Fibroblast of peridontal ligament (primary cell): Measurements from ENCODE around the gene MRTFA.
"Not testable (repeated sequence)": the region's sequence is repeated elsewhere in the genome, so short reads cannot be mapped to it uniquely, and the experiment has no call there.

ENCODE experiments used
- DNase-seq: peaks from one replicate; pipeline ENCODE4 v3.0.0-alpha.2; 2010; ENCODE audit errors: extremely low read depth

MRTFA gene

GRCh38 chr22:40627612-40628011 is 8.9 kb downstream of the MRTFA start:
- DNase-seq: no peak

DNA sequence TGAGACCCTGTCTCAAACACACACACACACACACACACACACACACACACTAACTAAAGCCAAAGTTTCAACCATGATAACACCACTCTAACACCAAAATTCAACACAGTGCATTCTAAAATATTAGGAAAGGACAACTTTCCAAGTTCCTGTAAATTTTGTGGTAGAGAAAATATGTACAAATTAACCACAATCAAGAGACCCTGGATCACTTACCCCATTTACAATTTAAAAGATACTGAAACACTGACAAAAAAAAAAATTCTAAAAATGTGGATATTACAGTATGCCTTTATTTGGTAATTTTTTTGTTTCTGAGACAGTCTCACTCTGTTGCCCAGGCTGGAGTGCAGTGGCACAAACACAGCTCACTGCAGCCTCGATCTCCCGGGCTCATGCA is 9.7 kb downstream of the MRTFA start:
- peak; percentile 35 for DNase-seq

GRCh38 chr22:40625794-40626193 is 10.7 kb downstream of the MRTFA start:
- not testable (repeated sequence) for DNase-seq

- not testable (repeated sequence) for DNase-seq
Measured at GRCh38 chr22:40625281-40625680, 11.2 kb downstream of the MRTFA start.

DNA sequence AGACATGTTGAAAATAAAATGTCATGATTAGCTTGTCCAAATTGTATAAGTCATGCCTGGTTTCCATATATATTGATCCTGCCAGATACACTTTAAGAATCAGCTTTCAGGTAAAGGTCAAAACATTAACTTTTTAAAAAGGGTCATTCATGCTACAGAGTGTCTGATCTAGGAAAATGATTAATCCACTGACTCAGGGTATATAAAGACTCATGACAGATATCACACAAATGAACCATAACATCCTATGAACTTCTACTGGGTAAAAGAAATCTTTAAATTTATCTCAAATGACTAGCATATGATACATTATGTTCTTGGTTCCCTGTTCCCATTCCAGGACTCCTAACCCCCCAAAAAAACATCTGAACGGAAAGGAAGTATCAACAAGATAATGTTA is 11.7 kb downstream of the MRTFA start:
- DNase-seq: no peak

DNA sequence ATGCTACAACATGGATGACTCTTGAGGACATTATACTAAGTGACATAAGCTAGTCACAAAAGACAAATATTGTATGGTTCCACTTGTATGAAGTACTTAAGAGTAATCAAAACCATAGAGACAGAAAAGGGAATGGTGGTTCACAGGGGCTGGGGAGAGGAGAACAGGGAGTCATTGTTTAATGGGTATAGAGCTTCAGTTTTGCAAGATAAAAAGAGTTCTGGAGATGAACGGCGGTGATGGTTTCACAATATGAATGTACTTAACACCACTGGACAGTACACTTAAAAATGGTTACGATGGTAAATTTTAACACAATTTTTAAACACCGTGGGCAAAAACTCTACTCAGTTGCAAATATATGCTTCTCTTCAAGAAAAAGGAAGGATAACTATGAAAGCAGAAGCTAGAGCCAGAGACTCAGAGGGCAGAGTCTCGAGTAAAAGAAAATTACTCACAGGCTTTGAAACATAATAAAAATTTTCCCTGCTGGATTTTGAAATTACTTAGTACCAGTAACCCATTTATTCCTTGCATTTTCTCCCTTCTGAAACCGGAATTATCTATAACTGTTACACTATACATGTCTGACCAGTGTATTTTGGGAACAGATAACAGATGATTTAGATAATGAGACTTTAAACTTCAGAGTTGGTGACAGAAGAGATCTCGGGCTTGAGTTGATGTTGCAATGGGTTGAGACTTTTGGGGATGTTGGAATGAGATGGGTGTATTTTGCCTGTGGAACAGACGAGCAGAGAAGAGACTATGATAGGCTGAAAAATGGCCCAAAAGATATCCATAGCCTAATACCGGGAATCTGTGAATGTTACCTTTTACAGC is 15.0 kb downstream of the MRTFA start:
- DNase-seq: no peak

GRCh38 chr22:40620464-40621046 is 16.0 kb downstream of the MRTFA start:
- peak; percentile 16 for DNase-seq

- DNase-seq: no peak
Measured at GRCh38 chr22:40618400-40618799, 18.1 kb downstream of the MRTFA start.

DNA sequence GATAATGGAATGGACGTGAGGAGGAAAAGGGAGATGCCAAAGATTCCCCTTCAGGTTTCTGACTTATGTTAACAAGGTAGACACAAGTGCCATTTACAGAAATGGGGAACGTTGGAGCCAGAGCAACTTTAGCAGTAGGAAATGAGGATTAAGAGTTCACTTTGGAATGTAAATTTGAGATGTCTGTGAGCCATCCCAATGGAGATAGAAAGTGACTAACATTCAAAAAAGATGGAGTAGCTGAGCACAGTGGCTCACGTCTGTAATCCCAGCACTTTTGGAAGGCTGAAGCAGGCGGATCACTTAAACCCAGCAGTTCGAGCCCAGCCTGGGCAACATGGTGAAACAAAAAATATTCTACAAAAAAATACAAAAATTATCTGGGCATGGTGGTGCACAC is 19.9 kb downstream of the MRTFA start:
- DNase-seq: no peak

DNA sequence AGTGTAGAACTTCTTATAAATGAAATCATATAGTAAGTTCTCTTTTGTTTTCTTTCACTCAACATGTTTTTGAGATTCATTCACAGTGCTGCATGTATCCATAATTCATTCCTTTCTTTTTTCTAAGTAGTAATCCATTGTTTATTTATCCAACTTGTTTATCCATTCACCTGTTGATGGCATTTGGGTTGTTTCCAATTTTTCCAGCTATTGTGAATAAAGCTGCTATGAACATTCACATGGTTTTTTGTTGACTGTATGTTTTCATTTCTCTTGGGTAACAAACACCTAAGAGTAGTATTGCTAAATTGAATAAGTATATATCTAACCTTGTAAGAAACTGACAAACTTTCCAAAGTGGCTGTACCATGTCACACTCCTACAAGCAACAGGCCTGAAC is 23.5 kb downstream of the MRTFA start:
- no peak for DNase-seq

- DNase-seq: no peak
Measured at GRCh38 chr22:40612291-40612751, 24.2 kb downstream of the MRTFA start.

- no peak for DNase-seq
Measured at GRCh38 chr22:40611606-40612005, 24.9 kb downstream of the MRTFA start.

GRCh38 chr22:40610329-40610850 is 26.1 kb downstream of the MRTFA start:
- DNase-seq: no peak

DNA sequence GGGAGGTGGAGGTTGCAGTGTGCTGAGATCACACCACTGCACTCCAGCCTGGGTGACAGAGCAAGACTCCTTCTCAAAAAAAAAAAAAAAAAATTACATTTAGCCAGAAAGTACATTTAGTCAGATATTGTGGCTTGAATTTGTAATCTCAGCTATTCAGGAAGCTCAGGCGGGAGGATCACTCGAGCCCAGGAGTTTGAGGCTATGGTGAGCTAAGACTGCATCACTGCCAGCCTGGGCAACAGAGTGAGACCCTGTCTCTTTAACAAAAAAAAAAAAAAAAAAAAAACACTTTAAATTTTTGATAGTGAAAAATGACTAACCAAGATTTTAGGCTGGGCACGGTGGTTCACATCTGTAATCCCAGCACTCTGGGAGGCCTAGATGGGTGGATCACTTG is 27.3 kb downstream of the MRTFA start:
- no peak for DNase-seq

DNA sequence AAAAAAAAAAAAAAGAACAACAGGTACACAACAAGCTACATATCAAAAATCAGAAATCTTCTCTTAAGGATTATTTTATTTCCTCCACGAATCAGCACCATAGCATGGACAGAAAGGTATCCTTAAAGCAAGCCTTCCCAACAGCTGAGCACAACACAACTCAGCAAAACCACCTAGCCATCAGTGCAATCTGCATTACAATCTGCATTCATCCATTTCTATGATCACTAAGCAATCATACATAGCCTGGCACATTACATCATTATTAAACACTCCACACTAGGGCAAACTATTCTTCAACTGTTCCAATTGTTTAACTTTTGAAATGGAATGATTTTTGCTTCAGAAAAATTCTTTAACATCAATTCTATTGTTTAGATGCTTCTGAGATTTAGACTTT is 29.0 kb downstream of the MRTFA start:
- DNase-seq: no peak

GRCh38 chr22:40606306-40606705 is 30.2 kb downstream of the MRTFA start:
- DNase-seq: no peak

DNA sequence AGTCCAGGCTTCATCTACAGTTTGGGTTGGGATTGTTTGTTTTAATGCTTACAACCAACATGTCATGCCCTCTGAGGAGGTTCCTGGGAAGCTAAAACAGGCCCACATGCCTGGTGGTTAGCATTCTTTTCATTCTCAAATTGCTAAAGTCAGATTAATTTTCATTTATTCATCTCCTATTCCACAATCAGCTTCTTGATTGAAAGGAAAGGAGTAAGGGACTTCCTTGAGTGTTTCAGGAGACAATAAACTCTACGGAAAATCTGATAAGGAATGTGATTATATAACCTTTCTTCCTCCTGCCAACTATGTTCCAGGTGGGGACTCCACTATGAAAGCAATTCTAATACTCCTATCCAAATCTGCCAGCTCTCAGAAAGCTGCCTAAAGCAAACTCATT is 30.8 kb downstream of the MRTFA start:
- DNase-seq: peak; percentile 68

- peak; percentile 67 for DNase-seq
Measured at GRCh38 chr22:40603088-40603605, 33.4 kb downstream of the MRTFA start.

DNA sequence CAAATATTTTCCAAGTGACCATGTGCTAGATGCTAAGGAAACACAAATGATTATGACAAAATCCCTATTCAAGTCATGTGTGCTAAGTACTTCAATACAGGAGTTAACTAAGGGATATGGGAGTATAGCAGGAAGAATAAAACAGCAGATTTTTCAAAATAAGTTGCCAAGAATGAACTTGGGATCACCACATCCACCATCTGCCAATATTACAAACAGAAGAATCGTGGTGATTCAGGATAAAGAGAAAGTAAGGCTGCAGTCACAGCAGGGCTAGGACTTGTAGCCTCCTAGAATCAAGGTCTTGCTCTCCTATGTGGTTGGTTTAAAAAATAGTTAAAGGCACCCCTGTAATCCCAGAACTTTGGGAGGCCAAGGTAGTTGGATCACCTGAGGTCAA is 34.3 kb downstream of the MRTFA start:
- peak; percentile 65 for DNase-seq

GRCh38 chr22:40599731-40600130 is 36.8 kb downstream of the MRTFA start:
- no peak for DNase-seq

GRCh38 chr22:40598712-40599111 is 37.8 kb downstream of the MRTFA start:
- not testable (repeated sequence) for DNase-seq

- peak; percentile 28 for DNase-seq
Measured at GRCh38 chr22:40597526-40598430, 38.7 kb downstream of the MRTFA start.
